Esophagus muscularis mucosa (tissue), 4 donors: Measurements from ENCODE around the gene ZNF91. TPM values are rescaled to one million over a fixed set of nuclear protein-coding genes. Genes with fewer than 3 reads are reported as not detected.
"Not testable (repeated sequence)": the region's sequence is repeated elsewhere in the genome, so short reads cannot be mapped to it uniquely, and the experiment has no call there.

ENCODE experiments used
- DNase-seq: peaks from one replicate; pipeline ENCODE4 v3.0.0-alpha.2; 2017; ENCODE audit errors: extremely low spot score
- H3K27ac ChIP-seq, 4 donors: fragments of 200-600 bp; sonication (generic); replicated peaks in 1 of 4; 1 replicate in 3 of 4; 2 replicates in 1 of 4; pipeline ENCODE4 v1.5.1; 2016 to 2019; ENCODE audit warnings: mild to moderate bottlenecking in 1 of 4
- H3K27me3 ChIP-seq, 4 donors: fragments of 200-600 bp; sonication (generic); one replicate each; pipeline versions ENCODE4 v1.5.1 to v1.6.0; 2016 to 2019
- H3K36me3 ChIP-seq, 4 donors: fragments of 200-600 bp; sonication (generic); one replicate each; pipeline ENCODE4 v1.5.1; 2016 to 2019
- H3K4me1 ChIP-seq, 4 donors: fragments of 200-600 bp; sonication (generic); one replicate each; pipeline ENCODE4 v1.5.1; 2016 to 2019
- H3K4me3 ChIP-seq, 4 donors: fragments of 200-600 bp; sonication (generic); 1 replicate in 2 of 4; 2 replicates in 2 of 4; pipeline ENCODE4 v1.5.1; 2016 to 2019; ENCODE audit warnings: mild to moderate bottlenecking in 4 of 4, moderate library complexity in 1 of 4
- H3K9me3 ChIP-seq, 4 donors: fragments of 200-600 bp; sonication (generic); 1 replicate in 3 of 4; 2 replicates in 1 of 4; pipeline ENCODE4 v1.5.1; 2016 to 2019
- CTCF ChIP-seq, 3 experiments: fragments of 200-600 bp in 2 of 3; fragments of 450-650 bp in 1 of 3; sonication (generic) in 2 of 3; IDR thresholded peaks; one replicate each; pipeline ENCODE4 v1.5.1; 2017 to 2019; ENCODE audit warnings: antibody characterized with exemption in 3 of 3, mild to moderate bottlenecking in 2 of 3, moderate library complexity in 1 of 3
- EP300 ChIP-seq: sonication (generic); formaldehyde crosslinking; IDR thresholded peaks from one replicate; pipeline ENCODE4 v1.6.1; 2017; ENCODE audit warnings: antibody characterized with exemption
- POLR2A ChIP-seq: fragments of 450-650 bp; IDR thresholded peaks from one replicate; pipeline ENCODE4 v1.6.1; 2017; ENCODE audit warnings: antibody characterized with exemption, moderate library complexity, mild to moderate bottlenecking, low read depth
- POLR2AphosphoS5 ChIP-seq, 2 donors: sonication (generic); formaldehyde crosslinking; IDR thresholded peaks; one replicate each; pipeline ENCODE4 v1.6.1; 2017; ENCODE audit warnings: antibody characterized with exemption in 2 of 2
- WGBS: methylation state at CpG from one replicate; pipeline ENCODE4 v1.1.5; 2018; 5-methylcytosine and 5-hydroxymethylcytosine counted together
- intact Hi-C: fragments of 100-400 bp; cut with DNase I; formaldehyde crosslinking; loops from one replicate; pipeline ENCODE4 v1.15.1; 2023
- total RNA-seq, 4 donors: library from RNA; depleted of rRNA; stranded (reverse); fragments of >200 nt; gene quantifications; one replicate each; pipeline versions ENCODE4 v1.1.0 to v1.2.1, GENCODE V29; 2016

ZNF91 gene
- total RNA-seq, 4 donors from 2014 or later = 25.5 to 34.1 (median 30.4) TPM

GRCh38 chr19:23436318-23436717, 41.0 kb upstream of the ZNF91 start:
- Histone ChIP-seq H3K27ac (no peak overlapping the region), H3K36me3 (no peaks in the 10 kb centered on the region), H3K4me3 (no peak overlapping the region), H3K27me3 (no peaks in the 10 kb centered on the region), H3K4me1 (no peaks in the 10 kb centered on the region), H3K9me3 (peaks cover 0 to 14% (median 8%) of the 10 kb centered on the region in 4 donors)
- WGBS = 72% methylated on average over 4 of the region's 4 CpGs
- intact Hi-C loops = no loop called here
- TF ChIP-seq CTCF (IDR thresholded peaks at IDR 0.05) (no peak), POLR2AphosphoS5 (IDR thresholded peaks at IDR 0.05) (no peak), POLR2A (no peak), EP300 (no peak)
- no peak for DNase-seq

GRCh38 chr19:23420824-23421223, 25.6 kb upstream of the ZNF91 start:
- no peak for DNase-seq
- no peak overlapping the region for H3K4me3 ChIP-seq
- H3K9me3 ChIP-seq = no peaks in the 10 kb centered on the region
- TF ChIP-seq POLR2AphosphoS5 (IDR thresholded peaks at IDR 0.05) (no peak), EP300 (no peak), POLR2A (no peak), CTCF (IDR thresholded peaks at IDR 0.05) (no peak)
- H3K36me3 ChIP-seq = no peaks in the 10 kb centered on the region
- H3K4me1 ChIP-seq = peaks cover 1 to 5% (median 3%) of the 10 kb centered on the region in 4 donors
- WGBS = 63% methylated on average over 4 of the region's 5 CpGs
- intact Hi-C loops = no loop called here
- H3K27me3 ChIP-seq = peaks cover 0 to 9% (median 0%) of the 10 kb centered on the region in 4 donors
- H3K27ac ChIP-seq = no peak overlapping the region

- DNase-seq, intact Hi-C loops, H3K9me3 ChIP-seq, H3K4me3 ChIP-seq, H3K36me3 ChIP-seq, H3K27ac ChIP-seq: not testable (repeated sequence)
- WGBS = 92% methylated on average over 9 of the region's 38 CpGs
- H3K4me1 ChIP-seq = peaks cover 6 to 14% (median 12%) of the 10 kb centered on the region in 4 donors
- H3K27me3 ChIP-seq = peaks cover 0 to 18% (median 0%) of the 10 kb centered on the region in 4 donors
These were observed 24.0 kb upstream of the ZNF91 start for GRCh38 chr19:23419261-23419660.

- H3K4me3 ChIP-seq = peak overlapping the region; percentile 46 to 54 (median 48)
- no peak for TF ChIP-seq POLR2AphosphoS5 (IDR thresholded peaks at IDR 0.05)
- intact Hi-C loops = no loop called here
- H3K9me3 ChIP-seq = no peaks in the 10 kb centered on the region
- no peak for DNase-seq
- H3K36me3 ChIP-seq = no peaks in the 10 kb centered on the region
- H3K27me3 ChIP-seq = peaks cover 0 to 18% (median 0%) of the 10 kb centered on the region in 4 donors
- peaks cover 6 to 14% (median 12%) of the 10 kb centered on the region in 4 donors for H3K4me1 ChIP-seq
- no peak overlapping the region for H3K27ac ChIP-seq
- WGBS = 3% methylated on average over 24 of the region's 33 CpGs
These were observed 20.4 kb upstream of the ZNF91 start for GRCh38 chr19:23415561-23416191.

- Histone ChIP-seq H3K27me3 (peaks cover 0 to 18% (median 0%) of the 10 kb centered on the region in 4 donors), H3K27ac (no peak overlapping the region), H3K4me1 (peaks cover 6 to 14% (median 12%) of the 10 kb centered on the region in 4 donors), H3K36me3 (no peaks in the 10 kb centered on the region), H3K4me3 (peak overlapping the region; percentile 46 to 54 (median 48)), H3K9me3 (no peaks in the 10 kb centered on the region)
- intact Hi-C loops = no loop called here
- 28% methylated on average over 12 of the region's 13 CpGs for WGBS
- DNase-seq = no peak
- no peak for TF ChIP-seq EP300
- no peak for TF ChIP-seq CTCF (IDR thresholded peaks at IDR 0.05)
- TF ChIP-seq POLR2AphosphoS5 (IDR thresholded peaks at IDR 0.05) = no peak
- no peak for TF ChIP-seq POLR2A
These were observed 19.8 kb upstream of the ZNF91 start for GRCh38 chr19:23415034-23415433.

GRCh38 chr19:23410155-23410554, 14.9 kb upstream of the ZNF91 start:
- no peaks in the 10 kb centered on the region for H3K36me3 ChIP-seq
- no peak for TF ChIP-seq CTCF (IDR thresholded peaks at IDR 0.05)
- no peak for TF ChIP-seq EP300
- no peak for TF ChIP-seq POLR2AphosphoS5 (IDR thresholded peaks at IDR 0.05)
- no peak for TF ChIP-seq POLR2A
- H3K27ac ChIP-seq = no peak overlapping the region
- 67% methylated on average over 1 of the region's 1 CpG for WGBS
- intact Hi-C loops = no loop called here
- peaks cover 0 to 3% (median 0%) of the 10 kb centered on the region in 4 donors for H3K27me3 ChIP-seq
- no peak overlapping the region for H3K4me3 ChIP-seq
- H3K9me3 ChIP-seq = no peaks in the 10 kb centered on the region
- DNase-seq = no peak
- H3K4me1 ChIP-seq = peaks cover 0 to 3% (median 3%) of the 10 kb centered on the region in 4 donors
